SJSA1 (cell line): Measurements from ENCODE around the gene GPR65. TPM values are rescaled to one million over a fixed set of nuclear protein-coding genes. Genes with fewer than 3 reads are reported as not detected.

ENCODE experiments used
- DNase-seq, 2 experiments: peaks; one replicate each; pipeline ENCODE4 v3.0.0-alpha.2; 2015 to 2020; ENCODE audit warnings: low spot score in 2 of 2, low read depth in 1 of 2
- H3K27ac ChIP-seq: fragments of 250-450 bp; sonication (Bioruptor Pico); 2 replicates; pipeline ENCODE4 v1.5.1; 2020; ENCODE audit warnings: mild to moderate bottlenecking, moderate library complexity
- H3K27me3 ChIP-seq: fragments of 250-450 bp; sonication (Bioruptor Pico); replicated peaks from 2 replicates; pipeline ENCODE4 v1.5.1; 2020; ENCODE audit warnings: mild to moderate bottlenecking, moderate library complexity
- H3K36me3 ChIP-seq: fragments of 250-450 bp; sonication (Bioruptor Pico); 2 replicates; pipeline ENCODE4 v1.5.1; 2020; ENCODE audit warnings: mild to moderate bottlenecking
- H3K4me1 ChIP-seq: fragments of 250-450 bp; sonication (Bioruptor Pico); replicated peaks from 2 replicates; pipeline ENCODE4 v1.6.1; 2021; ENCODE audit warnings: mild to moderate bottlenecking
- H3K4me3 ChIP-seq: fragments of 250-450 bp; sonication (Bioruptor Pico); 2 replicates; pipeline ENCODE4 v1.5.1; 2020; ENCODE audit warnings: mild to moderate bottlenecking
- H3K9me3 ChIP-seq: fragments of 250-450 bp; sonication (Bioruptor Pico); replicated peaks from 2 replicates; pipeline ENCODE4 v1.5.1; 2020; ENCODE audit warnings: mild to moderate bottlenecking
- total RNA-seq: library from RNA; depleted of rRNA; stranded (reverse); fragments of >200 nt; shearing (Covaris generic); gene quantifications from 2 replicates; pipeline ENCODE4 v1.2.3, GENCODE V29; 2014; rRNA removed

GPR65 gene, protein sequence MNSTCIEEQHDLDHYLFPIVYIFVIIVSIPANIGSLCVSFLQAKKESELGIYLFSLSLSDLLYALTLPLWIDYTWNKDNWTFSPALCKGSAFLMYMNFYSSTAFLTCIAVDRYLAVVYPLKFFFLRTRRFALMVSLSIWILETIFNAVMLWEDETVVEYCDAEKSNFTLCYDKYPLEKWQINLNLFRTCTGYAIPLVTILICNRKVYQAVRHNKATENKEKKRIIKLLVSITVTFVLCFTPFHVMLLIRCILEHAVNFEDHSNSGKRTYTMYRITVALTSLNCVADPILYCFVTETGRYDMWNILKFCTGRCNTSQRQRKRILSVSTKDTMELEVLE
- 1.9 and 2.2 TPM in 2 replicates for total RNA-seq

DNA sequence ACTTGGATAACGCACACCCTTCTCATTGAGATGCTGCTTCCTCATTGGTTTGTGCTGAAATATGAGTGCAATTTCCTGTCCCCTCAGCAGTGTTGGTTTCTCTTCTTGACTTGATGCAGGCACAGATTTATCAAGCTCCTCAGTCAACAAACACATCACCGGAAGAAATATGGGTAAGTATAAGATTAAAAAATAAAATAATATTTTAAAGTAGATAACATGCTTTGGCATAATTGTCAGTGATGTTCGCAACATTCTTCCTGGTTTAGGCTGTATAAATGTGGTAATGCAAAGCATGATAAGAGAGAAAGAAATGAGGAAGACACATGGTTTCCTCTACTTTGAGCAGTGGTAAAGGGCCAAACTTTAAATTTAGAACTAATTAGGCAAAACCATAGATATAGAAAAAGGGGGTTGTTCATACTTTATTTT lies at the start of gene GPR65:
TSS of gene GPR65 (plus strand) at position 86 of the 432 bp plus-strand sequence. CDS start 5,713 bp downstream, outside the sequence.
- Histone ChIP-seq H3K36me3 (no peaks in the 10 kb centered on the region), H3K4me1 (peaks cover 3% of the 10 kb centered on the region), H3K9me3 (no peaks in the 10 kb centered on the region), H3K4me3 (no peak within 1 kb of the TSS), H3K27me3 (no peaks in the 10 kb centered on the region), H3K27ac (no peak within 1 kb of the TSS)
- DNase-seq: no peak

DNA sequence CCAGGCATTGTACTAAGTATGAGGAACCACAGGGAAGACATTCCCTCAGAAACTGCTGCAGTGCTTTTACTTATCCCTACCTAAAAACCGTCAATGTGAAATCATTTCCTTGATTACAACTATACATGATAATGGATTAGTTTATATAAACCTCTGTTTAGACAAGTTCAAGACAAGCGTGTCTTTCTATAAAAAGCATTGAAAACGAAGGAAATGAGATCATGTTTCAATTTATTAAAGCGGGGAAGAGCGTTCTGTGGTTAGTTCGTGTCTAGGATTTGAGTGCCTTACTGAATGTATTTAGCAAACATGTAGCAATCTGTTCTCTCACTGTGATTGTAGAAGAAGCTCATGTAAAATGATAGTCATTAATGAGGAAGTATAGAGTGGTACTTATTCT lies 49.4 kb upstream of the GPR65 start:
- no peak overlapping the region for H3K4me3 ChIP-seq
- H3K4me1 ChIP-seq: no peaks in the 10 kb centered on the region
- H3K27me3 ChIP-seq: no peaks in the 10 kb centered on the region
- no peaks in the 10 kb centered on the region for H3K36me3 ChIP-seq
- no peak for DNase-seq
- H3K9me3 ChIP-seq: no peaks in the 10 kb centered on the region
- H3K27ac ChIP-seq: no peak overlapping the region

DNA sequence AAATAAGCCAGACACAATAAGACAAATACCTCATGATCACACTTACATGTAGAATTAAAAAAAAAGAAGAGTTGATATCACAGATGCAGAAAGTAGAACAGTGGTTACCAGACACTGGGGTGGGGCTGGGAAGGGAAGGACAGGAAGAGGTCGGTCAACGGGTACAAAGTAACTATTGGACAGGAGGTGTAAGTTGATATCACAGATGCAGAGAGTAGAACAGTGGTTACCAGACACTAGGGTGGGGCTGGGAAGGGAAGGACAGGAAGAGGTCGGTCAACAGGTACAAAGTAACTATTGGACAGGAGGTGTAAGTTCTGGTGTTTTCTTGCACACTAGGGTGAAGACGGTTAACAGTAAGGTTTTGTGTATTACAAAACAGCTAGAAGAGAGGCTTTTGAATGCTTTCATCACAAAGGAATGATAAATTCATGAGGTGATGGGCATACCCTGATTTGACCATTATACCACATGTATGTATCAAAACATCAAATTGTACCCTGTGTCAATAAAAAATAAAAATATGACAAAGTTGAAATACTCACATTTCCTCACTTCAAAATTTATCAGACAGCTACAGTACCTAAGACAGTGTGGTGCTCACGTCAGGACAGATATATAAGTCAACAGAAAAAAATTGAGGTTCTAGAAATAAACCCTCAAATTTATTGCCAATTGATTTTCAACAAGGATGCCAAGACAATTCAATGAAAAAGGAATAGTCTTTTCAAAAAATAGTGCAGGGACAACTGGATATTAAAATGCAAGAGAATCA lies 44.7 kb upstream of the GPR65 start:
- no peak for DNase-seq
- H3K27me3 ChIP-seq: no peaks in the 10 kb centered on the region

DNA sequence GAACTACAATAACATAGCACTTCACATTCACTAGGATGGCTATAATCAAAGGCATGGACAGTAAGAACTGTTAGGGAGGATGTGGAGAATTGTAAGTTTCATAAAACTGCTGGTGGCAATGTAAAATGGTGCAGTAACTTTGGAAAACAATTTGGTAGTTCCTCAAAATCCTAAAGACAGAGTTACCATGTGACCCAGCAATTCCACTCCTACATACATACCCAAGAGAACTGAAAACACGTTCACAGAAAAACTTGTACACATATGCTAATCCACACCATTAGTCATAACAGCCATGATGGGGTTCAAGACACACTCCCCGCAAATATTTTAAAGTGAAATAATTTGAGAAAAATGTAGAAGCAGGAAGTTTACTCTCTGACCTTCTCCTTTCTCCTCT lies 43.7 kb upstream of the GPR65 start:
- H3K27ac ChIP-seq: no peak overlapping the region
- DNase-seq: no peak
- no peaks in the 10 kb centered on the region for H3K27me3 ChIP-seq
- H3K4me1 ChIP-seq: no peaks in the 10 kb centered on the region
- no peak overlapping the region for H3K4me3 ChIP-seq
- no peaks in the 10 kb centered on the region for H3K9me3 ChIP-seq
- H3K36me3 ChIP-seq: no peaks in the 10 kb centered on the region

More for the DNA sequence above, 44.7 kb upstream of the GPR65 start:
- H3K4me3 ChIP-seq: no peak overlapping the region
- no peaks in the 10 kb centered on the region for H3K36me3 ChIP-seq
- no peaks in the 10 kb centered on the region for H3K9me3 ChIP-seq
- H3K27ac ChIP-seq: no peak overlapping the region
- H3K4me1 ChIP-seq: no peaks in the 10 kb centered on the region

DNA sequence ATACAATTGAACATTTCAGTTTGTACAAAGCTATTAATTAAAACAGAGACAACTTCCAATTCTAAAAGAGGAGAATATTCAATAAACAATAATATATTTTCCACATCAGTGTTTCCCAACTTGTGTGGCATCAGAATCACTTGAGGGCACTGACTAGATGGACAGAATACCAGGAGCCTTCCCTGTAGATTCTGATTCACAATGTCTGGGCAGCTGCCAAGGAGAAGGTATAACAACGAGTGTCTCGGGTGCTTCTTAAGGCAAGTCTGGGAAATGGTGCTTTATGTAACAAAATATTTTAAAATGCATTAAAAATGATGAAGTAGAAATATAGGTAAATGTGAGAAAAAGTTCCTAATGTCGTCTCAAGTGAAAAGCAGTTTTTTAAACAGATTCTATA lies 38.1 kb upstream of the GPR65 start:
- H3K27ac ChIP-seq: no peak overlapping the region
- H3K36me3 ChIP-seq: no peaks in the 10 kb centered on the region
- DNase-seq: no peak
- no peaks in the 10 kb centered on the region for H3K9me3 ChIP-seq
- no peak overlapping the region for H3K4me3 ChIP-seq
- no peaks in the 10 kb centered on the region for H3K27me3 ChIP-seq
- H3K4me1 ChIP-seq: no peaks in the 10 kb centered on the region

DNA sequence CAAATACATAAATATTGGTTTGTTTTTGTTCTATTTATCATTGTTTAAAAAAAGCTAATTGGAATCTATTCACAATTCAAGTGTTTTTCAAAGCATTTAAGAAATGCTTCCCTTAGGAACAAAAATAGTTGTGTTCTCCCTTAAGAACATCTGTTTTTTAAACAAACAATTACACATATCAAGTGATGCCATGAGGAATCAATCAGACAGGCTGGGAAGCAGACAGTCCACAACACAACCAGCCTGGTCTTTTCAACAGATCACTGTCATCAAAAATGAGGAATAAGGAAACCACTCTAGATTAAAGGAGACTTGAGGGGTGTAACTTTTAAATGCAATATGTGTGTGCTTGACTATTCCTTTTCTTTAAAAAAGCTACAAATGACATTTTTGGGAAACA lies 37.4 kb upstream of the GPR65 start:
- DNase-seq: no peak
- Histone ChIP-seq H3K27ac (no peak overlapping the region), H3K27me3 (no peaks in the 10 kb centered on the region), H3K36me3 (no peaks in the 10 kb centered on the region), H3K4me1 (no peaks in the 10 kb centered on the region), H3K4me3 (no peak overlapping the region), H3K9me3 (no peaks in the 10 kb centered on the region)

DNA sequence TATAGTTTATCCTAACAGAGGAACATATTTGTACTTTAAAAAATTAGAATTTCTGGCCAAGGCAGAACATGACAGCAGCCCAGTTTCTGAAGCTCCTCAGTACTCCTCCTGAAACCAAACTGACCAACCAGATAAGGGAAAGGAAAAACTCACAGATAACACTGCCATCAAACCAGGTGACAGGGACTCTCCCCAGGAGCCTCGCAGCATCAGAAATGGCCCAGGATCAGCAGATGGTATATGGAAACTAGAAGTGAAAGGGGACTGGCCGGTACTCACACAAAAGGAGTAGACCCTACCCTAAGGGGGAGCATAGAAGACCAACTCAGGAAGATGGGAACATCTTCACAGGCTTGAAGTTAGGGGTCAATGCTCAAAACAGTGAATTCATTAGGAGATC lies 33.9 kb upstream of the GPR65 start:
- Histone ChIP-seq H3K9me3 (no peaks in the 10 kb centered on the region), H3K4me1 (no peaks in the 10 kb centered on the region), H3K27ac (no peak overlapping the region), H3K4me3 (no peak overlapping the region), H3K27me3 (no peaks in the 10 kb centered on the region), H3K36me3 (no peaks in the 10 kb centered on the region)
- DNase-seq: no peak

DNA sequence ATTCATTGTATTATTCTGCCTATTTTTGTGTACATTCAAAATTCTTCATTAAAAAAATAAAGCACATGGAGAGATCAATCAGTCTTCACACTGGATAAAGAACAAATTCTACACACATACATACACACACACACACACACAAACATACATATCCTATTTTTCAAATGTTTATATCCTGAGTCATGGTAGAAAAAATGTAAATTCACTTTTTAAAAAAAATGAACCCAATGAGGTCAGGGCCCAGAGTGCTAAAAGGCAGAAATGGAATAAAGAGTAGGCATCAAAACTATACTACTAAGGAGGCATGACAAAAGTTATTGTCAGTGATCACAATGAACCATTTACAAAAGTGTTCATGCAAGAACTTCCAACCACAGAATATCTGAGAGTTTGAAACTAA lies 29.3 kb upstream of the GPR65 start:
- no peaks in the 10 kb centered on the region for H3K9me3 ChIP-seq
- H3K4me3 ChIP-seq: no peak overlapping the region
- H3K27me3 ChIP-seq: no peaks in the 10 kb centered on the region
- no peak for DNase-seq
- no peaks in the 10 kb centered on the region for H3K36me3 ChIP-seq
- no peaks in the 10 kb centered on the region for H3K4me1 ChIP-seq
- no peak overlapping the region for H3K27ac ChIP-seq

DNA sequence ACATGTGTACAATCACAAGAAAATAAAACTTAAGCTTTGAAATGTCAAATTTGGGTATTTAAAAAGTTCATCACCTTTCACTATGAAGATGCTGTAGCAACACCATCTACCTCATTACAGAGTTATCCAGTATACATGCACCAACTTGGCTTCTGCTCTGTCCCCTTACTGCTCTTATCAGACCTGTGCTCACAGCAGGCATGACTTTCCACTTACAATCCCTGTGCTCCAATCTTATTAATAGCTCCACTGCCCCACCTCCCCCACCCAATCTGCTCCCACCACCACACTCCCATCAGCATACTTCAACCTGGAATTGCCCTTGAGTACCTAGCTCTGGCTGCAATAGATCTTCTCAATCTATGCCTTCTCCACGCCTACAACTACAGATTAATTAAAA lies 25.2 kb upstream of the GPR65 start:
- Histone ChIP-seq H3K27me3 (no peaks in the 10 kb centered on the region), H3K4me1 (no peaks in the 10 kb centered on the region), H3K27ac (no peak overlapping the region), H3K36me3 (no peaks in the 10 kb centered on the region), H3K4me3 (no peak overlapping the region), H3K9me3 (no peaks in the 10 kb centered on the region)
- DNase-seq: no peak

DNA sequence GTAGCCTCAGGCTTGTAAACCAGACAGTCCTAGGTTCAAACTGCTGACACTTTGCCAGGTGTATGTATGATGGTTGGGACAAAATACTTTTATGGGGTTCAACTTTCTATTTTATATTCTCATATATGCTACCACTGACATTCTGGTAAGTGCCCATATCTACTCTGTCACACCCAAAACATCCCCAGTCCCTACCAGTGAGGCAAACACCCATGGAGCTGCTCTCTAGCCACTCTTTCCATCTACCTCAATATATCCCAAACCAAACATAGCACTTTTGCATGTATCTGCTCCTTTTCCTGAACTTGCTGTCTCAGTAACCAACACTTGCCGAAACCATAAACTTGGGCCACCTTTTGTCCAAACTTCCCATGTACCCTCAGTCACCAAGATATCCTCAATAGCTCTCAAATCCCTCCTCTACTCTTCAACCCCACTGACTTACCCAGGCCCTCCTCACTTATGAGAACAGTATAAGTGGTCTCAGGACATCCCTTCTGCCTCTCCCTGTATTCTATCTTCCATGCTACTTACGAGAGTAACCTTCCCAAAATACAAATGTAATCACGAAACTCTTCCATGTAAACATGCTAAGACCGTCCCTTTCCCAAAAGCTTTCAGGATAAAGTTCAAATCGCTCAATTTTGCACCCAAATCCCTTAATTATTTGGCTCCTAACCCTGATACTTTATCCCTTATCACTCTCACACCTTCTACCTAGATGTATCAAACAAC lies 15.5 kb upstream of the GPR65 start:
- peaks cover 13% of the 10 kb centered on the region for H3K4me1 ChIP-seq
- no peak overlapping the region for H3K4me3 ChIP-seq
- no peaks in the 10 kb centered on the region for H3K9me3 ChIP-seq
- no peak for DNase-seq
- no peak overlapping the region for H3K27ac ChIP-seq
- H3K27me3 ChIP-seq: no peaks in the 10 kb centered on the region
- H3K36me3 ChIP-seq: no peaks in the 10 kb centered on the region

DNA sequence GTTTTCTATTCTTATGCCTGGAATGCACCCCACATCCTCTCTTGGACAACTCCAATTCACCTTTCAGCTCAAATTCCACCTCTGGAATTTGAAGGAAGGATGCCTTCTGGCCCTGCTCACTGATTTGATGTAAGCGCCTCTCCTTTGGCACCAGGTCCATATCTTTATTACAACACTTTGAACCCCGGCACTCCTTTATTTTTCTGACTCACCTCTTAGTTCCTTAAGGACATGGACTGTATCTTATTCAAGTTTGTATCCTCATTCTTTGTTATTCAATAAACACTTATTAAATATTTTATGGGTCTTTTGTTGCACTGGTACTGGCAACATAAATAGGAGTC lies 15.0 kb upstream of the GPR65 start:
- H3K9me3 ChIP-seq: no peaks in the 10 kb centered on the region
- H3K27ac ChIP-seq: no peak overlapping the region
- H3K4me3 ChIP-seq: no peak overlapping the region
- peaks cover 18% of the 10 kb centered on the region for H3K4me1 ChIP-seq
- DNase-seq: no peak
- no peaks in the 10 kb centered on the region for H3K27me3 ChIP-seq
- no peaks in the 10 kb centered on the region for H3K36me3 ChIP-seq

DNA sequence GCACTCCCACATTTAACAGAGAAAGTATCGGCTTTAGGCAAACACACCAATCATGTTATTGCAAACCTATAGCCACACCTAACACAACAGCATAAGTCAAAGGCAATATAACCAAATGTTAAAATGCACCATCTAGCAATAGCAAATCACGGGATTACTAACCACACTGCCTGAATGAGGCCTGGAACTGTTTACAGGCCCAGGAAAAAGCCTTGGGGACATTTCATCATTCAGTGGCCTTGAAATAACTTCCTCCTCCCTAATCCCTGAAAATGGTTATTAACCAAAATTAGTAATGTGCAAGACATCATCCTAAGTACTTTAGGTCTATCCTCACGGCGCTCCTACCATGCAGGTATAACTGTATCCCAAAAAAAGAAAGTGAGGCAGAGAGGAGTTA lies 14.3 kb upstream of the GPR65 start:
- H3K27ac ChIP-seq: no peak overlapping the region
- no peak for DNase-seq
- no peaks in the 10 kb centered on the region for H3K27me3 ChIP-seq
- H3K4me1 ChIP-seq: peaks cover 25% of the 10 kb centered on the region
- no peaks in the 10 kb centered on the region for H3K9me3 ChIP-seq
- H3K4me3 ChIP-seq: no peak overlapping the region
- H3K36me3 ChIP-seq: no peaks in the 10 kb centered on the region

DNA sequence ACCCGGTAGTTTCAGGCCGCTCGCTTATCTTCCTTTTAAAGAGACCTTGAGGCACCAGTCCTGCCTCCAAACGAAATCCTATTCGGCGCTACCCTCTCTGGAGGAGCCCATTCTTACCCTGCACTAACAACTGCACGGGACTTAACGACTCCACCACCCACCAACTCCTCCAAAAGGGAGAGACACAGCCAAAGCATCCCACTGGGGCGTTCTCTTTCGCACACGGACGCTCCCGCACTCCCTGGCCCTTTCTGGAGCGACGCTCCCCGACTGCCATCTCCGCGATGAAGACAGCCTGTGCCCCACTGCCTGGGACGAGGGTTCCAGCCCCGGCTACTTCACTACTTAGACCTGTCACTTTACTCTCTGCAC lies 12.6 kb upstream of the GPR65 start:
- Histone ChIP-seq H3K4me3 (peak overlapping the region; percentile 79), H3K36me3 (no peaks in the 10 kb centered on the region), H3K27ac (no peak overlapping the region; the same call in 1 of the 2 replicates), H3K27me3 (no peaks in the 10 kb centered on the region), H3K9me3 (no peaks in the 10 kb centered on the region), H3K4me1 (peaks cover 29% of the 10 kb centered on the region)
- DNase-seq: no peak
